Superior temporal gyrus (tissue), 1 donor: ENCODE data around the gene PRKD2.
"Not testable (repeated sequence)": the region's sequence is repeated elsewhere in the genome, so short reads cannot be mapped to it uniquely, and the experiment has no call there.

ENCODE experiments used
- DNase-seq: peaks from one replicate; pipeline ENCODE4 v3.0.0-alpha.2; 2016; ENCODE audit errors: extremely low spot score

PRKD2 gene

GRCh38 chr19:46633130-46633529 is 83.8 kb downstream of the PRKD2 start:
- no peak for DNase-seq

- DNase-seq = no peak
Observed at GRCh38 chr19:46631481-46631880, 85.4 kb downstream of the PRKD2 start.

GRCh38 chr19:46630586-46631205 is 86.2 kb downstream of the PRKD2 start:
- no peak for DNase-seq

- DNase-seq = no peak
Observed at GRCh38 chr19:46629546-46630025, 87.3 kb downstream of the PRKD2 start.

- not testable (repeated sequence) for DNase-seq
Observed at GRCh38 chr19:46628970-46629369, 87.9 kb downstream of the PRKD2 start.

GRCh38 chr19:46626446-46626845 is 90.5 kb downstream of the PRKD2 start:
- DNase-seq = no peak

- DNase-seq = no peak
Observed at GRCh38 chr19:46625731-46626130, 91.2 kb downstream of the PRKD2 start.

- DNase-seq = no peak
Observed at GRCh38 chr19:46624958-46625661, 91.8 kb downstream of the PRKD2 start, which contains the start of gene PTGIR. PTGIR (minus strand) TSS chr19:46625089; CDS start chr19:46624225, 864 bp downstream.
